Measurements from ENCODE around the gene ITGB7.

DNA sequence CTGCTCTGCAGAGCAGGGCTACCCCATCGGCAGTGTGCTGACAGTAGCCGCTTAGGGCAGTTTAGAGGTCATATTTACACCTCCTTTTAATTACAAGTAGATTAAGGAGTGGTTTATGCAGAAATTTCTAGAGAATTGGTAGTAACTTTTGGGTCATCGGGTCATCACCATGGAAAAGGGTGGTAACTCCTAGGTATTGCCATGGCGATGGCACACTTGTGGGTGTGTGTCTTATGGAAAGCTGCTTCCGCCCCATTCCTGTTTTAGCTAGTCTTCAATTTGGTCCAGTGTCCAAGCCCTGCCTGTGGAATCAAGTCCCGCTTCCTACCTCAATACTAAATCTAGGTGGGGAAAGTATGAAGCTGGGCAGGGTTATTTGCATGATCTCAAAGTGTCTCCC is 56.0 kb downstream of the ITGB7 start:
- TF ChIP-seq, protein P1, sequence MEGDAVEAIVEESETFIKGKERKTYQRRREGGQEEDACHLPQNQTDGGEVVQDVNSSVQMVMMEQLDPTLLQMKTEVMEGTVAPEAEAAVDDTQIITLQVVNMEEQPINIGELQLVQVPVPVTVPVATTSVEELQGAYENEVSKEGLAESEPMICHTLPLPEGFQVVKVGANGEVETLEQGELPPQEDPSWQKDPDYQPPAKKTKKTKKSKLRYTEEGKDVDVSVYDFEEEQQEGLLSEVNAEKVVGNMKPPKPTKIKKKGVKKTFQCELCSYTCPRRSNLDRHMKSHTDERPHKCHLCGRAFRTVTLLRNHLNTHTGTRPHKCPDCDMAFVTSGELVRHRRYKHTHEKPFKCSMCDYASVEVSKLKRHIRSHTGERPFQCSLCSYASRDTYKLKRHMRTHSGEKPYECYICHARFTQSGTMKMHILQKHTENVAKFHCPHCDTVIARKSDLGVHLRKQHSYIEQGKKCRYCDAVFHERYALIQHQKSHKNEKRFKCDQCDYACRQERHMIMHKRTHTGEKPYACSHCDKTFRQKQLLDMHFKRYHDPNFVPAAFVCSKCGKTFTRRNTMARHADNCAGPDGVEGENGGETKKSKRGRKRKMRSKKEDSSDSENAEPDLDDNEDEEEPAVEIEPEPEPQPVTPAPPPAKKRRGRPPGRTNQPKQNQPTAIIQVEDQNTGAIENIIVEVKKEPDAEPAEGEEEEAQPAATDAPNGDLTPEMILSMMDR (IDR thresholded peaks at IDR 0.05): no peak
- TF ChIP-seq, protein P2, sequence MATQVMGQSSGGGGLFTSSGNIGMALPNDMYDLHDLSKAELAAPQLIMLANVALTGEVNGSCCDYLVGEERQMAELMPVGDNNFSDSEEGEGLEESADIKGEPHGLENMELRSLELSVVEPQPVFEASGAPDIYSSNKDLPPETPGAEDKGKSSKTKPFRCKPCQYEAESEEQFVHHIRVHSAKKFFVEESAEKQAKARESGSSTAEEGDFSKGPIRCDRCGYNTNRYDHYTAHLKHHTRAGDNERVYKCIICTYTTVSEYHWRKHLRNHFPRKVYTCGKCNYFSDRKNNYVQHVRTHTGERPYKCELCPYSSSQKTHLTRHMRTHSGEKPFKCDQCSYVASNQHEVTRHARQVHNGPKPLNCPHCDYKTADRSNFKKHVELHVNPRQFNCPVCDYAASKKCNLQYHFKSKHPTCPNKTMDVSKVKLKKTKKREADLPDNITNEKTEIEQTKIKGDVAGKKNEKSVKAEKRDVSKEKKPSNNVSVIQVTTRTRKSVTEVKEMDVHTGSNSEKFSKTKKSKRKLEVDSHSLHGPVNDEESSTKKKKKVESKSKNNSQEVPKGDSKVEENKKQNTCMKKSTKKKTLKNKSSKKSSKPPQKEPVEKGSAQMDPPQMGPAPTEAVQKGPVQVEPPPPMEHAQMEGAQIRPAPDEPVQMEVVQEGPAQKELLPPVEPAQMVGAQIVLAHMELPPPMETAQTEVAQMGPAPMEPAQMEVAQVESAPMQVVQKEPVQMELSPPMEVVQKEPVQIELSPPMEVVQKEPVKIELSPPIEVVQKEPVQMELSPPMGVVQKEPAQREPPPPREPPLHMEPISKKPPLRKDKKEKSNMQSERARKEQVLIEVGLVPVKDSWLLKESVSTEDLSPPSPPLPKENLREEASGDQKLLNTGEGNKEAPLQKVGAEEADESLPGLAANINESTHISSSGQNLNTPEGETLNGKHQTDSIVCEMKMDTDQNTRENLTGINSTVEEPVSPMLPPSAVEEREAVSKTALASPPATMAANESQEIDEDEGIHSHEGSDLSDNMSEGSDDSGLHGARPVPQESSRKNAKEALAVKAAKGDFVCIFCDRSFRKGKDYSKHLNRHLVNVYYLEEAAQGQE (IDR thresholded peaks at IDR 0.05; ENCODE audit: insufficient read depth in 1 of 2, low read depth in 2 of 2, low read length in 1 of 2): no peak
- TF ChIP-seq POLR2AphosphoS5 (IDR thresholded peaks at IDR 0.05; ENCODE audit: low read depth, low read length): no peak

Measured in Panc1 (cell line).